HG02623 (cell line): ENCODE results near the gene ALOX15B.

Experiments
- ATAC-seq: cut with Tn5 transposase; IDR thresholded peaks from one replicate; pipeline ENCODE4 v1.9.1; 2021; ENCODE audit warnings: moderate library complexity; ENCODE audit not compliant: unreplicated experiment

ALOX15B gene, protein sequence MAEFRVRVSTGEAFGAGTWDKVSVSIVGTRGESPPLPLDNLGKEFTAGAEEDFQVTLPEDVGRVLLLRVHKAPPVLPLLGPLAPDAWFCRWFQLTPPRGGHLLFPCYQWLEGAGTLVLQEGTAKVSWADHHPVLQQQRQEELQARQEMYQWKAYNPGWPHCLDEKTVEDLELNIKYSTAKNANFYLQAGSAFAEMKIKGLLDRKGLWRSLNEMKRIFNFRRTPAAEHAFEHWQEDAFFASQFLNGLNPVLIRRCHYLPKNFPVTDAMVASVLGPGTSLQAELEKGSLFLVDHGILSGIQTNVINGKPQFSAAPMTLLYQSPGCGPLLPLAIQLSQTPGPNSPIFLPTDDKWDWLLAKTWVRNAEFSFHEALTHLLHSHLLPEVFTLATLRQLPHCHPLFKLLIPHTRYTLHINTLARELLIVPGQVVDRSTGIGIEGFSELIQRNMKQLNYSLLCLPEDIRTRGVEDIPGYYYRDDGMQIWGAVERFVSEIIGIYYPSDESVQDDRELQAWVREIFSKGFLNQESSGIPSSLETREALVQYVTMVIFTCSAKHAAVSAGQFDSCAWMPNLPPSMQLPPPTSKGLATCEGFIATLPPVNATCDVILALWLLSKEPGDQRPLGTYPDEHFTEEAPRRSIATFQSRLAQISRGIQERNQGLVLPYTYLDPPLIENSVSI

DNA sequence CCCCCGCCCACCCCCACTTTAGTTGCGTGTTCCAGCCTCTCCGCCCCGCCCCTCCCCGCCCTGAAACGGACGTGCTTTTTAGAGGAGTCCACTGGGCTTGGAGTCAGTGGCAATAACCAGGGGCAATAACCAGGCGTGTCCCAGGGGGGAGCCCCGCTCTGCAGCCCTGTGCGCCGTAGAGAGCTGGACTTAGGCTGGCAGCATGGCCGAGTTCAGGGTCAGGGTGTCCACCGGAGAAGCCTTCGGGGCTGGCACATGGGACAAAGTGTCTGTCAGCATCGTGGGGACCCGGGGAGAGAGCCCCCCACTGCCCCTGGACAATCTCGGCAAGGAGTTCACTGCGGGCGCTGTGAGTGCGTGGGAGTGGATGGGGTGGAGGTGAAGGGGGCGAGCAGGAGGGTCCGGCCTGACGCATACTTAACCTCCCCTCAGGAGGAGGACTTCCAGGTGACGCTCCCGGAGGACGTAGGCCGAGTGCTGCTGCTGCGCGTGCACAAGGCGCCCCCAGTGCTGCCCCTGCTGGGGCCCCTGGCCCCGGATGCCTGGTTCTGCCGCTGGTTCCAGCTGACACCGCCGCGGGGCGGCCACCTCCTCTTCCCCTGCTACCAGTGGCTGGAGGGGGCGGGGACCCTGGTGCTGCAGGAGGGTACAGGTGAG, at the start of gene ALOX15B:
ALOX15B (plus strand) TSS at position 106 of the 657 bp plus-strand sequence; CDS start at position 203, 97 bp downstream.
- no peak for ATAC-seq

DNA sequence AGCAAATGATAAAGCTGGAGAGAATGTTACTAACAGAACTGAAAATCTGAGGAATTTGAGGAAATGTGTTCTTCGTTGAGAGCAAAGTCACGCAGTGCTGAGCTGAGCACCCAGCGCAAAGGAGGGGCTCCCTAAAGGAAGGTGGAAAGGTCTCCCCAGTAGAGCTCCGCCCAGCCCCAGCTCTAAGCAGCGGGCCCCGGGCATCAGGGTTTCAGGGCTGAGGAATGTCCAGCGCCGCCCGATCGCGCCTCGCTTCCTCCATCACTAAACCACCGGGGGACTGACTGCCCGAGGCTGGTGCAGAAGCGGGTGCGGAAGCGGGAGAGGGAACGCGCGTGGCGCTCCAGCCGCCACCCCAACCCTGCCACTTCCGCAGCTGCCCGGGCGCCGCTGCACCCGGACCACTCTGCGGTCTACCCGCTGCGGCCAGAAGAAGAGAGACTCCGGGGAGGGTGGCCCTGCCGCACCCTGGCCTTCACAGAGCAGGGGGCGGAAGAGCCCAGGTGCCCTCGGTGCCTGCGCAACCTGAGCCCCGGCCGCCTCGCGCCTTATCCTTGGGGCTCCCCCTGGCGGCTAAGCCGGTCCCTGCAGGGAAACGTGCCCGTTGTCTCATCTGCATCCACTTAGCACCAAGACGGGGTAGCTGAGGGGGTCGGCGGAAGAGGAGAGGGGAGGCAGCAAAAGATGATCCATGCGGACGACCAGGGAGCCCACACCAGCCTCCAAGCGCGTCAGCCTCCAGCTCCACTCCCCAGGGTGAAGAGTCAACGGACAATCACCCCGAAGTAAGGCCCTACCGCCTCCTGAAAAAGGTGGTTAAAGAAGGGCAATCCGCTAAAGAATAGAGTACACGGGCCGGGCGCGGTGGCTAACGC, 48.8 kb upstream of the ALOX15B start:
- peak; percentile 63 for ATAC-seq

DNA sequence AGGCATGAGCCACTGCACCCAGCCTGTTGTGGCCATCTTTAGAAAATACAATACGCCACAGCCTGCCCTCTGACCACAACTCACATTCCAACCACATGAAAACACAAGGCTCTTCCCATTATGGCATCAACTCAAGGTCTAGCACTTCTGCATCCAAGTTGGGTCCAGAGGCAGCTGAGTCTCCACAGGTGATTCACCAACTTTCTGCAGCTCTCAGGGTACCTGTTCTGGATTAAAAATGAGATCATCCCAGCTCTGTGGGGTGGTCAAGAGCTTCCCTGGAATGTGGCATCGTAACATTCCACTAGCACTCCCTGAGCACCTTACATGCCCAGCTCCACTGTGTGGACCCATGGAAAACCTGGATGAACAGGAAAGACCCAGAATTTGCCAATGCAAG, 46.3 kb upstream of the ALOX15B start:
- ATAC-seq, result no peak

DNA sequence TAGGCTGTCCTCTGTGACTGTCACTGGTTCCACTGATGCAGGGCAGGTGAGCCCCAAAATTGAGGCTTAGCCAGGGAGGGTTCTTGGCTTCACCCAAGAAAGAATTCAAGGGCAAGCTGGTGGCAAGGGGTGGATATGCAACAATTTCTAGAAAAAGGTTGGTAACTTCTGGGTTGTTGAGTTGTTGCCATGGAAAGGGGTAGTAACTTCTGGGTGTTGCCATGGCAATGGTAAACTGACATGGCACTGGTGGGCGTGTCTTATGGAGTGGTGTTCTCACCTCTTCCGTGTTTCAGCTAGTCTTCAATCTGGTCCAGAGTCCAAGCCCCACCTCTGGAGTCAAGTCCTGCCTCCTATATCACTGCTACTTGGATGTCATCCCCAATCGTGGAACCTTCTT, 45.9 kb upstream of the ALOX15B start:
- ATAC-seq, result no peak

DNA sequence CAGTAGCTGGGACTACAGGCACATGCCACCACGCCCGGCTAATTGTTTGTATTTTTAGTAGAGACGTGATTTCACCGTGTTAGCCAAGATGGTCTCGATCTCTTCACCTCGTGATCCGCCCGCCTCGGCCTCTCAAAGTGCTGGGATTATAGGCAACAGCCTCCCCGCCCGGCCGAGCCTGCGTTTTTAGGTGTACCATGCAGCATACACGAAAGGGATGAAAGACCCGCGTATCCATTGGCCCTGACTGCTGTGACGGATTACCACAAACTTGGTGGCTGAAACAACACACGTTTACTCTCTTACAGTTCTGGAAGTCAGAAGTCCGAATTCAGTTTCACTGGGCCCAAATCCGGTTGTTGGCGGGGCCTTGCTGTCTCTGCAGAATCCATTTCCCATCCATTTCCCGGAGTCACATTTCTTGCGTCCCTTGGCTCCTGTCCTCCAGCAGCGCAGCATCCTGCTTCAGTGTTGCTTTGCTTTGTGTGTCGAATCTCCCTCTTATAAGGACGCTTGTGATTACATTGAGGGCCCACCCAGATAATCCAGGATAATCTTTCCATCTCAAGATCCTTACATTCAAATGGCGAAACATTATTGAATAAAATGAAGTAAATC, 44.8 kb upstream of the ALOX15B start:
- no peak for ATAC-seq

DNA sequence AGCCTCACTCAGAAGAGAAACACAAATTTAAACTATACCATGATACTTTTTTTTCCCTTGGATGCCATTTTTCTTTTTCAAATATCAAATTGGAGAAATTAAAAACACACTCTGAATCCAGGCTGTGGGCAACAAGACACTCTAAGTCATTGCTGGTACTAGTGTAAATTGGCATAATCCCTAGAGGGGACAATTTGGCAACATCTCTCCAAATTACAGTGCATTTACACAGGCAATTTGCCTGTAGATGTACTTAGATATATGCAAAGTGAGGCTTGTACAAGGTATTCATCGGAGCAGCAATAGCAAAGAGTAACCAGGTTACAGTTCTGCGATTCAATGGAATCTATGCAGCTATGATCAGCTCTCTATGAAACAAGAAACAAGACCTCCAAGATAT, 43.1 kb upstream of the ALOX15B start:
- ATAC-seq, result no peak

DNA sequence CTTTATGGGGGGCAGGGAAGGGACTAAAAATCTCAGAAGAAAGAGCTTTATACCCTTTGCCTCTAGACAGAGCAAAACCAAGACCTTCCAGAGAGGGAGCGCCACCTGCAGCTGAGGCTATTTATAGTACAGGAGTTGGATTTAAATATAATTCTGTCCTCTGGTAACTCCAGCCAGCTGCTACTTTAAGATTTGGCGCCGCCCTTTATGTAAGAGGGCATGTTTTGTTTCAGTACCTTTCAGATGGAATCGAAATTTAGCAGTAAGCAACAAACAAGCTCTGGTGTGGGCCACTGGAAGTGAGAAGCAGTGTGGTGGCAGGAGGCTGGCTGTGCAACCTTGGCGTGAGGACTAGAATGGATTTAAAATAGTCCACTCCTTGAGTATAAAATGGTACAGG, 41.7 kb upstream of the ALOX15B start:
- ATAC-seq, result no peak

DNA sequence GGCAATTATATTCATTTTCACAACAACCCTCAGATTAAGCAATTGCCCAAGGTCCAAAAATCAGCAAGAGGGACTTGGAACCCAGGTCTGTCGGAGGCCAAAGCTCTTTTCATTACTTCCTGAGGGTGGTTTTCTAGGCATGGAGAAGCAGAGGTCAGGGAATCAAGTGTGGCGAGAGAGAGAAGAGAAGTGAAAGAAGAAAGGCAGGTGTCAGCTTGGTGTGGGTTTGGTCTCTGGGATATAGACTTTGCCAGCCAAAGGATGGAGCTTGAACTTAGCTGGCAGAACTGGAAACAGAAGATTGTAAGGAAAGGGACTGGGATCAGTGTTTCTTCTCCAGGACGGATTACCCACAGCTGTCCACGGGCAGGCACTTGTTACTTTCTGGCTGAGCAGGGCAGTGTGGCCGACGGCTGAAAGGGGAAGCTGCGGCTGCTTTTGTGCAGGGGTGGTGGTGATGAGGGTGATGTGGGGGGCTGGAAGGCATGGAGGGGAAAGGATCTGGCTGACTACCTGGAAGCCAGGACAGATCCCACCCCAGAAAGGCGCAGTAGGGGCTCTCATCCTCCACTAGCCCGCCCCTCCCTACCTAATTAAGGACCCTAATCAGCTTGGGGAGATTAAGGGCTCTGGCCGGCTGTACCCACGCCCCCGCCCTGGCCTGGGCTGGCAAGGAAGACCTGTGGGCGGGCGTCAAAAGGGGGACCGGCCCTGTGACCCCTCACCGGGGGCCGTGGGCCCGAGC, 36.7 kb upstream of the ALOX15B start, which contains the start of gene GUCY2D:
GUCY2D (plus strand) TSS at position 640 of the 745 bp plus-strand sequence. CDS start 433 bp downstream, outside the sequence.
- ATAC-seq, result no peak

DNA sequence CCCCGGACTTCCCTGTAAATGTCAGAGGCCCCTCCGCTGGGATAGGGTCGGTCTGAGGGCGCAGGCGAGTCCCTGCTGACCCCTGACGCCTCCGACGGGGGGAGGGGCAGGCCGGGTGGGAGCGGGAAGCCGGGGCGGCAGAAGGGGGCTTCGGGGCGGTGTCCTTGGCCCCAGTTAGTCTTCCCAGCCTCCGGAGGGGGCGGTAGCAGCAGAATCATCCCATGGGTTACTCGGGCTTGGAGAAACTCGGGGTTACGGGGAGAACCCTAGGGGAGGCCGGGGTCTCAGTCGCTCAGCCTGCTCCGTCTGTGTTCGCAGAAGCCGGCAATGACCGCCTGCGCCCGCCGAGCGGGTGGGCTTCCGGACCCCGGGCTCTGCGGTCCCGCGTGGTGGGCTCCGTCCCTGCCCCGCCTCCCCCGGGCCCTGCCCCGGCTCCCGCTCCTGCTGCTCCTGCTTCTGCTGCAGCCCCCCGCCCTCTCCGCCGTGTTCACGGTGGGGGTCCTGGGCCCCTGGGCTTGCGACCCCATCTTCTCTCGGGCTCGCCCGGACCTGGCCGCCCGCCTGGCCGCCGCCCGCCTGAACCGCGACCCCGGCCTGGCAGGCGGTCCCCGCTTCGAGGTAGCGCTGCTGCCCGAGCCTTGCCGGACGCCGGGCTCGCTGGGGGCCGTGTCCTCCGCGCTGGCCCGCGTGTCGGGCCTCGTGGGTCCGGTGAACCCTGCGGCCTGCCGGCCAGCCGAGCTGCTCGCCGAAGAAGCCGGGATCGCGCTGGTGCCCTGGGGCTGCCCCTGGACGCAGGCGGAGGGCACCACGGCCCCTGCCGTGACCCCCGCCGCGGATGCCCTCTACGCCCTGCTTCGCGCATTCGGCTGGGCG, 35.9 kb upstream of the ALOX15B start:
- no peak for ATAC-seq

DNA sequence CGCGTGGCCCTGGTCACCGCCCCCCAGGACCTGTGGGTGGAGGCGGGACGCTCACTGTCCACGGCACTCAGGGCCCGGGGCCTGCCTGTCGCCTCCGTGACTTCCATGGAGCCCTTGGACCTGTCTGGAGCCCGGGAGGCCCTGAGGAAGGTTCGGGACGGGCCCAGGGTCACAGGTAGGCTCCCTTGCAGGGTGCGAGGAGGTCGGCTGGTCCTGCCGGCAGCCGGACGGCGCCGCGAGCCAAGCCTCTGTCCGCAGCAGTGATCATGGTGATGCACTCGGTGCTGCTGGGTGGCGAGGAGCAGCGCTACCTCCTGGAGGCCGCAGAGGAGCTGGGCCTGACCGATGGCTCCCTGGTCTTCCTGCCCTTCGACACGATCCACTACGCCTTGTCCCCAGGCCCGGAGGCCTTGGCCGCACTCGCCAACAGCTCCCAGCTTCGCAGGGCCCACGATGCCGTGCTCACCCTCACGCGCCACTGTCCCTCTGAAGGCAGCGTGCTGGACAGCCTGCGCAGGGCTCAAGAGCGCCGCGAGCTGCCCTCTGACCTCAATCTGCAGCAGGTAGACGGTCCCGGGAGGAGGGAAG, 35.2 kb upstream of the ALOX15B start:
- ATAC-seq, result no peak

DNA sequence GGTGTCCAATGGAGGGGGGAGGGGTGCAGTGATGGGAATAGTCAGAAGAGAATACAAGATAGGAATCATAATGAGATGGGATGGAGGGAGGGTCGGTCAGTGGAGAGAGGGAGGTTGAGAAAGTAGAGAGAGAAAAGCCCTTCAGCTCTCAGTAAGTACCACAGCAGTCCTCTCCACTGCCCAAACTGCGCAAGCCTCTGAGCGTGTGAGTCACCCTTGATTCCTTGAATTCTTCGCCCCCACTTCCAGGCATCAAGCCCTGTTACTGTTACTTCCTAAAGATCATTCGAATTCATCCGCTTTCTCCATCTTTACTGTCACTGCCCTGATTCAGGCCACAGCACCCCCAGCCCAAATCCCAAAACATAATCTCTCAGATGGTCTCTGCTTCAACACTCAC, 34.0 kb upstream of the ALOX15B start:
- ATAC-seq, result no peak

DNA sequence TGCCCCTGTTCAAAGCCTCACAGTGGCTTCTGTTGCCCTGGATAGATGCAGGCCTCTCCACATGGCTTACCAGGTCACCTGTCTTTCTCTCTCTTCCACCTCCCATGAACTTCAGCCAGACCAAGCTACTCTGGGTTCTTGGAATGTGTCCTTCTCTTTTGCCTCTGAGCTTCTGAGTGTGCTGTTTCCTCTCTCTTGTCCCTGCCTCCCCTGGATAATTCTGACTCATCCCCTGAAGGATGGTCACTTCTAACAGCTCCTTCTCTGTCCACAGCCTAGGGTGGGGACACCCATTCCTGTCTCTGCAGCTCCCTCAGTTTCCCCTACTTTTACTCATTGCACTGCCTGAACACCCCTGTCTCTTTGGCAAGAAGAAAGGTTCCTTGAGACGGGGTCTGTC, 33.5 kb upstream of the ALOX15B start:
- ATAC-seq, result no peak

DNA sequence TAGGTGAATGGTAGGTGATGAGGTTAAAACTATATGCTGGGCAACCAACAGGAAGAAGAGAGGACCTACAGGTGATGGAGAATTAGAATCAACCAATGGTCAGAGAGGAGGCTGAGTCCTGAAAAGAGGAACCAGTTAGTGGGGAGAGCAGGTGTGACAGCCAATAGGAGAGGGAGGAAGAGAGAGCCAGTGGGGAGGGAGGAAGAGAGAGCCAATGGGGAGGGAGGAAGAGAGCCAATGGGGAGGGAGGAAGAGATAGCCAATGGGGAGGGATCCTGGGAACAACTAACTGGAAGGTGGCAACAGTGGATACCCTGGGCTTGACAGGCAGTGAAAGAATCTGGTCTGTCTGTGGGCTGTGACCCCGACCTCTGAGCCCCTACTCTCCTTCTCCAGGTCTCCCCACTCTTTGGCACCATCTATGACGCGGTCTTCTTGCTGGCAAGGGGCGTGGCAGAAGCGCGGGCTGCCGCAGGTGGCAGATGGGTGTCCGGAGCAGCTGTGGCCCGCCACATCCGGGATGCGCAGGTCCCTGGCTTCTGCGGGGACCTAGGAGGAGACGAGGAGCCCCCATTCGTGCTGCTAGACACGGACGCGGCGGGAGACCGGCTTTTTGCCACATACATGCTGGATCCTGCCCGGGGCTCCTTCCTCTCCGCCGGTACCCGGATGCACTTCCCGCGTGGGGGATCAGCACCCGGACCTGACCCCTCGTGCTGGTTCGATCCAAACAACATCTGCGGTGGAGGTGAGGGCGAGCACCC, 32.7 kb upstream of the ALOX15B start:
- no peak for ATAC-seq

DNA sequence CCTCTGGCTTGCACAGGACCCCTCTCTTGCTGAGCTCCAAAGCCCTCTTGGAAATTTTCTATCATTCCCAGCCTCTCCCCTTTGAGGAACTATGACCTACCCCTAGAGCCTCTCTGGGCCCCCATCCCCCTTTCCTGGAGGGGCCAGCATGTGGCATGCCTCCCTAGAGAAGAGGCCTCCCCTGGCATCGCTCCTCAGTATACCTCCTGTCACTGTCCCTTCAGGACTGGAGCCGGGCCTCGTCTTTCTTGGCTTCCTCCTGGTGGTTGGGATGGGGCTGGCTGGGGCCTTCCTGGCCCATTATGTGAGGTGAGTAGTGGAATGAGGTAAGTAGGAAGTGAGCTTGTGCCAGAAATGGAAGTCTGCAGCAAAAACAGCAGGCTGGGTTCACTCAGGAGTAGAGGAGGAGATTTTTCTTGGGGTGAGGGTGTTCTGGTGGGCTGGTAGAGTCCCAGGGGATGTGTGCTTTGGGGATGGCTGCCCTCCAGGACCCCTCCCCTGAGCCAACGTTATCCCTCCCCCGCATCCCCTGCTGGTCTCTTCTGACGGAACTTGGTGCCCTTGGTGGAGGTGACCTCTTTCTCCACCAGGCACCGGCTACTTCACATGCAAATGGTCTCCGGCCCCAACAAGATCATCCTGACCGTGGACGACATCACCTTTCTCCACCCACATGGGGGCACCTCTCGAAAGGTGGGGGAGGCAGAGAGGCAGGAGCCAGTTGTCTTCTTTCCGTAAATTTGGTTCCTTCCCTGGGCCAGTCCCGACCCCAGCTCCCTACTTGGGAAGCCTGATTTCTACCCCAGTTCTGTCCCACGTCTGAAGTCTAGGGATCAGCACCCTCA, 31.8 kb upstream of the ALOX15B start:
- ATAC-seq, result no peak

DNA sequence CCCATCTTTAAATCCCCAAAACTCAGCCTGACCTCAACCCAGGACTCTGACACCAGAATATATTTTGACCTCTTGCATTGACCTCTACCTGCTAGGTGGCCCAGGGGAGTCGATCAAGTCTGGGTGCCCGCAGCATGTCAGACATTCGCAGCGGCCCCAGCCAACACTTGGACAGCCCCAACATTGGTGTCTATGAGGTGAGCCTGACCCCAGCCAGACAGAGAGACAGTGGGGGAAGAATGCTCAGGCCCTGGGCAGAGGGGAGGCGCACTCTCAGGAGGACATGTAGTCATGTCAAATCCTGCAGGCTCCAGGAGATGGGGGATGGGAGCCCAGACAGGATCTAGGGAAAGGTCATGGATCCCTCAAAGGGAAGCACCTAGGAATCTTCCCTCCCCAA, 31.0 kb upstream of the ALOX15B start:
- ATAC-seq, result no peak

DNA sequence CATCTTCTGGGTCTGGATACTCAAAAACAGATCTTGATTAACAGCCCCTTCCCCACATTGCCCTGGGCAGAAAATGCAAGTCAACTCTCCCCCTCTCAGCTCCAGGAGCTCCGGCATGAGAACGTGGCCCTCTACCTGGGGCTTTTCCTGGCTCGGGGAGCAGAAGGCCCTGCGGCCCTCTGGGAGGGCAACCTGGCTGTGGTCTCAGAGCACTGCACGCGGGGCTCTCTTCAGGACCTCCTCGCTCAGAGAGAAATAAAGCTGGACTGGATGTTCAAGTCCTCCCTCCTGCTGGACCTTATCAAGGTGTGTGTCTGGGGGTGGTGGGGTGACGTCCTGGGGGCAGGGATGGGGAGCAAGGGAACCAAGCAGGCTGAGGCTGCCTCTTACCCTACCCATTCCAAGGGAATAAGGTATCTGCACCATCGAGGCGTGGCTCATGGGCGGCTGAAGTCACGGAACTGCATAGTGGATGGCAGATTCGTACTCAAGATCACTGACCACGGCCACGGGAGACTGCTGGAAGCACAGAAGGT, 26.7 kb upstream of the ALOX15B start:
- ATAC-seq, result no peak
